ENCODE results near the gene SFXN4.
"Not testable (repeated sequence)": the region's sequence is repeated elsewhere in the genome, so short reads cannot be mapped to it uniquely, and the experiment has no call there.

Gene SFXN4

DNA sequence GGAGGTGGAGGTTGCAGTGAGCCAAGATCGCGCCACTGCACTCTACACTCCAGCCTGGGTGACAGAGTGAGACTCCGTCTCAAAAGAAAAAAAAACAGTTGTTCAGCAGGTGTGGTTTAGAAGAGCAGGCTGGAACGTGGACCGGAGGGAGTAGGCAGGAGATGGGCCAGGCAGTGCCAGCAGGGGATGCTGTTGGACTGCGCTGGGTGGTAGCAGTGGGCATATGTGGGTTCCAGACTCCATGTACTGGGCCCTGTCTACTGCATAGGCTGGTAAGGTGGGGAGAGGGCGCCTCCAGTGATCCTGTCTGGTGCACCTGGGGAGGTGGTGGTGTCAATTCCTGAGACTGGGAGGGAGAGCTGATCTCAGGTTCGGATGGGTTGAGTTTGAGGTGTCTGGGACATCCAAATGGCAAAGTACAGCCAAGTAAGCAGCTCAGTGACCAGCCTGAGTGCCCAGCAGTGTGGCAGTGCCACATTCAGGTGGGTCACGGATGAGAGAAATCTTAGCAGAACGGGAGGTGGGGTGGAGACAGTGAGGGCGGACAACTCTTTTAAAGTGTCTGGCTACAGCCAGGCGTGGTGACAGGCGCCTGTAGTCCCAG lies 25.9 kb downstream of the SFXN4 start:
- DNase-seq (ENCODE audit: low read depth): peak; percentile 46

GRCh38 chr10:119138346-119139306 lies 26.9 kb downstream of the SFXN4 start:
- DNase-seq (ENCODE audit: low read depth): no peak

DNA sequence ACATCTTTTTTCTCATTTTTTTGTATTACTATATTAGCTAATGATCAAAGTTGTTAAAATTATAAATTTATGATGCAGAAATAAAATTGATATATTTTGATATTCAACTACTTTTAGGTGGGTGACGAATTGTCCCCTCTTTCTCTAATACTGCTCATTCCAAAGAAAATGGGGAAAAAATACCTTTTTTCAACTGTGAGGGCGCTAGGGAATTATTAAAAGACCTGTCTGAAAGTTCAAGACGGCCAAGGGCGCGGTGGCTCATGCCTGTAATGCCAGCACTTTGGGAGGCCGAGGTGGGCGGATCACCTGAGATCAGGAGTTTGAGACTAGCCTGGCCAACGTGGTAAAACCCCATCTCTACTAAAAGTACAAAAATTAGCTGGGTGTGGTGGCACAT lies 27.6 kb downstream of the SFXN4 start:
- not testable (repeated sequence) for DNase-seq (ENCODE audit: low read depth)

GRCh38 chr10:119136084-119136483 lies 29.4 kb downstream of the SFXN4 start:
- DNase-seq (ENCODE audit: low read depth): no peak

GRCh38 chr10:119135513-119135881 lies 30.0 kb downstream of the SFXN4 start:
- peak; percentile 26 for DNase-seq (ENCODE audit: low read depth)

DNA sequence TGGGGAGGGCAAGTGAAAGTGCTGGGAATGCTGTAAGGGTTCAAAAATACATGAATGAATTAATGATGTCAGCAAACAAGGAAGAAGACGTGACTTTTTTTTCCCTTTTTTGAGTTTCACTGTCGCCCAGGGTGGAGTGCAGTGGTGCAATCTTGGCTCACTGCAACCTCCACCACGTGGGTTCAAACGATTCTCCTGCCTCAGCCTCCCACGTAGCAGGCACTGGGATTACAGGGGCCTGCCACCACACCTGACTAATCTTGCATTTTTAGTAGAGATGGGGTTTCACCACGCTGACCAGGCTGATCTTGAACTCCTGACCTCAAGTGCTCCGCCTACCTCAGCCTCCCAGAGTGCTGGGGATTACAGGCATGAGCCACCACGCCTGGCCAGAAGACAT lies 31.6 kb downstream of the SFXN4 start:
- DNase-seq (ENCODE audit: low read depth): no peak

DNA sequence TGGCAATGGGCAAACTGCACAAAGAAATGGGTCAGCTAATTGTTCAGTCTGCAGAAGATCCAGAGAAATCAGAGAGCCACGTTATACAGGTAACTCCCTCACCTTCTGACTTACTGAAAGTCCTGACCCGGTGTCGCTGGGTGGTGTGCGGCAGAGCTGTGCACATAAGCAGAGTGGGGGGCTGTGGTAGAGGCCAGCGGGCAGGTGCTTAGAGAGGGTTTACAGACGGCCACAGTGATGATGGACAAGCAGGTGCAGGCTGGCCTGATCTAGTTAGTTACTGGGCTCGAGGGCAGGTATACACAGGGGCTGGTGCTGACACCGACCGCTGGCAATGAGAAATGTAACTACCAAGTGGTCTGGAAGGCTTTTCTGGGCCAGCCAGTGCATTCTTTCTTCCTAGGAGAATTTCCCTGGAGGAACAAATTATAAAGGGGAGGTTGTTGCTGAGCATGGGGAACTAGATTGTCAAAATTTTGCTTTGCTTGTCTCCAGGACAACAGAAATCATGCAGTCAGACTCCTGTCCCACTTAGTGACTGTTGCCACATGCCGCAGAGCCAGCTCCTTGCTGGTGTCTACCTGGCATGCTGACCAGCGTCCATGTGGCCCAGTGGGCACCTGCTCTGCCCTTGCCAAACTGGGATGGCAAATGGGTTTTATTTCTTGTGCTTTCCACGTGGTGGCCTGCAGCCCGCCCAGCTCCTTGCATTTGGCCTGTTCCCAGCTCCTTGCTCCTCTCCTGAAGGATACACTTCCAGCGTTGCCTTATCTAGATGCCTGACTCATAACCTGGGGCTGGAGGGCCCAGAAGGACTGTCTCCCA lies 32.8 kb downstream of the SFXN4 start:
- no peak for DNase-seq (ENCODE audit: low read depth)

- peak; percentile 43 for DNase-seq (ENCODE audit: low read depth)
These were observed 33.8 kb downstream of the SFXN4 start for GRCh38 chr10:119131512-119132240.

- DNase-seq (ENCODE audit: low read depth): no peak
These were observed 35.8 kb downstream of the SFXN4 start for GRCh38 chr10:119129721-119130120.

DNA sequence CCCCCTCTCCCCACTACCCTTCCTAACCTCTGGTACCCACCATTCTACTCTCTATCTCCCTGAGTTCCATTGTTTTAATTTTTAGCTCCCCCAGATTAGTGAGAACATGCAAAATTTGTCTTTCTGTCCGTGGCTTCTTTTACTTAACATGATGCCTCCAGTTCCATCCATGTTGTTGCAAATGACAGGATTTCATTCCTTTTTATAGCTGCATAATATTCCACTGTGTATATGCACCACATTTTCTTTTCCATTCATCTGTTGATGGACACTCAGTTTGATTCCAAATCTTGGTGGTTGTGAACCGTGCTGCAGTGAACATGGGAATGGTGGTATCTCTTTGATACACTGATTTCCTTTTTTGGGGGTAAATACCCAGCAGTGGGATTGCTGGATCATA lies 39.6 kb downstream of the SFXN4 start:
- DNase-seq (ENCODE audit: low read depth): no peak

DNA sequence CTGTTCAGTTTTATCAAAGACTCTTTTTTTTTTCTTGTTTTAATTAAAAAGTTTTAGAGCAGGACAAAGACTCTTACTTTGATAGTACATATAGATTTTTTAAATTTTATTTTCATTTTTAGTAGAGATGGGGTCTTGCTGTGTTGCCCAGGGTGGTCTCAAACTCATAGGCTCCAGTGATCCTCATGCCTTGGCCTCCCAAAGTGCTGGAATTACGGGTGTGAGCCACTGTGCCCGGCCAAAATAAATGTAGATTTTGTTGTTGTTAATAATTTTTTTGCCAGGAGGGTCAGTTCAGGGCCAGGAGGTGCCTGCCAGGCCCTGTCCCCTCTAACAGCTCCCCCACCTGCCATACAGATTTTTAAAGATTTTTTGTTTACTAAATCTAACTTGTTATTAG lies 44.6 kb downstream of the SFXN4 start:
- no peak for DNase-seq (ENCODE audit: low read depth)

- peak; percentile 54 for DNase-seq (ENCODE audit: low read depth)
These were observed 45.1 kb downstream of the SFXN4 start for GRCh38 chr10:119120413-119120867.

GRCh38 chr10:119119400-119119799 lies 46.1 kb downstream of the SFXN4 start:
- no peak for DNase-seq (ENCODE audit: low read depth)

DNA sequence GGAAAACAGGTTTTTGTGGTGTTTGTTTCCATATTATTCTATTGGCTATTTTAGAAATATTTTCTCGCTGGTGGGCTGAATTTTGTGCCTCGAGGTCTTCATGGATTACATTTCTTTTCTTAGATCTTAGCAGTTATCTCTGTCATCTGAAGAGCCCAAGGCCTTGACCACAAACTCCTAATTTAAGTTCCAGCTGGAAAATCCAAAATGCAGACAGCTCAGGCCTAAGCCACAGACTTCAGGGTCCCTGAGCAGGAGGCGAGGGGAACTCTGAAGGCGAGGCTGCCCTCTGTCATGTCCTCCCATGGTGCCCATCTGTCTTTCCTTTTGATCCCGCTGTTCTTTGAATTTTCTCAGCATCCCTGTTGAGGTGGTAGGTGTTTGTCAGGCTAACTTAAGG lies 47.3 kb downstream of the SFXN4 start:
- no peak for DNase-seq (ENCODE audit: low read depth)

DNA sequence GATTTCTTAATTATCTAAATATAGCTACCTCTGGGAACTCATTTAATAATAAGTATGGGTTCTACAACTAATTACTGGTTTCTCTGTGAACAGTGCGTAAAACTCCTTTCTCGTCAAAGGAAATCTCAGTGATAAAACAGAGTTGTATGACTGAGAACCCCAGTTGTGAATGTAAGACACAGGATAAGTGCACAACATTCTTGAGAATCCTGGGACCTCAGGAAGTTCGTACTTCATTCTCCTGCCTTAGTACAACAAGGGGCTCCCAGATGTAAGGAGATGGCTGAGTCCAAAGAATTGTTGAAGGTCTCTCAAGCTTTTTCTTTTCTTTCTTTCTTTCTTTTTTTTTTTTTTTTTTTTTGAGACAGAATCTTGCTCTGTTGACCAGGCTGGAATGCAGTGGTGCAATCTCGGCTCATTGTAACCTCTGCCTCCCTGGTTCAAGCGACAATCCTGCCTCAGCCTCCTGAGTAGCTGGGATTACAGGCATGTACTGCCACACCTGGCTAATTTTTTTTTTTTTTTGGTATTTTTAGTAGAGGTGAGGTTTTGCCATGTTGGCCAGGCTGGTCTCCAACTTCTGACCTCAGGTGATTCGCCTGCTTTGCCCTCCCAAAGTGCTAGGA lies 49.1 kb downstream of the SFXN4 start:
- DNase-seq (ENCODE audit: low read depth): peak; percentile 8

DNA sequence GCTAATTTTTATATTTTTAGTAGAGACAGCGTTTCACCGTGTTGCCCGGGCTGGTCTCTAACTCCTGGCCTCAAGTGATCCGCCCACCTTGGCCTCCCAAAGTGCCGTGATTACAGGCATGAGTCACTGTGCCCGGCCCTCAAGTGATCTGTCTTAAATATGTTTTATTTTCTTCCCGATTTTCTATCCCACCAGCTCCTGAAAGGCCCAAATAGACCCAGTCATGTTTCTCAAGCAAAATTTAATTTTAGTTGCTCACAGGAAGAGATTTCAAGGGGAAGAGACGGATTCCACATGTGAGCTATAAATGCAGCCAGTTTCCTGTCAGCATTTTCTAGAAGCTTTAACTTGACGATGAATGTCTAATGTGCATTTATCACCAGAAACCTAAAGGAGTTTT lies 49.6 kb downstream of the SFXN4 start:
- DNase-seq (ENCODE audit: low read depth): peak; percentile 52

DNA sequence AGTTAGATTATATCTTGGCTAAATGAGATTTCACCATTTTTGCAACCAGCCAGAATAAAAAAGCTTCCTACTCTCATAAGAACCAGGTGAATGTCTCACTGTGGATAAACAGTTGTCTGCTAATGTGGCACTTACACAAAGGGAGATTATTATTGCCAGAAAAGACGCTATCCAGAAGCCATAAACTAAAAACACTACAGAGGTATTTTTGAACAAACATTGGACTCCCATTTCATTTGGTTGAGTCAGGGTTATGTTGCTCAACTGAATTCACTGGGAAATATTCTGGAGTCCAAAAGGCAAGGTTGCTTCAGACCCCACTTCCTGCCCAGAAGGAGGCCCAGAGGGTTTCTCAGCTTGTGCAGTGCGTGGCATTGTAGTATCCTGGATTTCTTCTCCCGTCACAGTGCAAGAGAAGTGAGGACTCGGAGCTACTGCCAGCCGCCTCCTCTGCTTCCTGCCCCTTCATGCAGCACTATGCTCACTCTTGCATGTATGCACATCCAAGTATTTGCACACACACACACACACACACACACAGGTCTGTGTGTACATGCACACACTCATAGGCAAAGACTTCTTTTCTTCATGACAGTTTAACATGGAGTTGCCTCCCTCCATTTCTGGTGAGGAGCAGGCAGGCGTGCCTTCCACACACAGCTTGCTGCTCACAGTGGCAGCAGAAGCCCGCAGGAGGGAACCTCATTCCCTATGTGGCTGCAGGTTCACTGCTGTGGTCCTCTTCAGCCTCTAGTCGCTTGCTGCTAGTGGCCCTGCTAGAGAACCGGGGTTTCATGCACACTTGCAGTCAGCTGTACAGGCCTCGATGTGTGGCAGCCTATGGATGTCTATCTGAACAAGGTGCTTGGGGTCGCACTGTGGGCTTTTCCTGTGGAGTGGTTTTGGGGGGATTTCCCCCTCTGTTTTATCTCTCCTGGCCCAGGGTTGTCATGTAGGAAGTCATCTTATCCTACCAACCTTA lies 51.5 kb downstream of the SFXN4 start:
- DNase-seq (ENCODE audit: low read depth): peak; percentile 96

GRCh38 chr10:119112056-119112455 lies 53.5 kb downstream of the SFXN4 start:
- peak; percentile 85 for DNase-seq (ENCODE audit: low read depth)

GRCh38 chr10:119107771-119108170 lies 57.7 kb downstream of the SFXN4 start:
- DNase-seq (ENCODE audit: low read depth): not testable (repeated sequence)

GRCh38 chr10:119107106-119107505 lies 58.4 kb downstream of the SFXN4 start:
- DNase-seq (ENCODE audit: low read depth): not testable (repeated sequence)
